HepG2 (cell line): ENCODE results near the gene JAZF1.

Experiments
- BHLHE40 ChIP-seq: IDR thresholded peaks from 2 replicates; pipeline ENCODE4 v1.6.1; 2011; ENCODE audit warnings: low read length, improper control_type of control experiment
- POLR2AphosphoS5 ChIP-seq: IDR thresholded peaks from 2 replicates; pipeline ENCODE4 v1.6.1; 2012; ENCODE audit warnings: low read depth, low read length

- TF ChIP-seq POLR2AphosphoS5 = no peak
- TF ChIP-seq BHLHE40 = no peak
Measured at GRCh38 chr7:28112012-28112411, 68.6 kb downstream of the JAZF1 start.
